Ascending aorta (tissue), 2 donors: ENCODE data around the gene TBX5. TPM values are rescaled to one million over a fixed set of nuclear protein-coding genes. Genes with fewer than 3 reads are reported as not detected.

Source experiments
- DNase-seq, 2 donors: peaks; one replicate each; pipeline ENCODE4 v3.0.0-alpha.2; 2019; ENCODE audit warnings: low spot score in 2 of 2
- H3K27ac ChIP-seq, 2 donors: fragments of 200-600 bp; sonication (generic); one replicate each; pipeline ENCODE4 v1.5.1; 2016 to 2017; ENCODE audit warnings: mild to moderate bottlenecking in 1 of 2
- H3K27me3 ChIP-seq: fragments of 200-600 bp; sonication (generic); one replicate; pipeline ENCODE4 v1.5.1; 2017
- H3K36me3 ChIP-seq, 2 donors: fragments of 200-600 bp; sonication (generic); one replicate each; pipeline ENCODE4 v1.5.1; 2016
- H3K4me1 ChIP-seq, 2 donors: fragments of 200-600 bp; sonication (generic); one replicate each; pipeline ENCODE4 v1.5.1; 2016 to 2017; ENCODE audit warnings: mild to moderate bottlenecking in 1 of 2
- H3K4me3 ChIP-seq, 2 donors: fragments of 200-600 bp; sonication (generic); one replicate each; pipeline ENCODE4 v1.5.1; 2016 to 2017; ENCODE audit warnings: mild to moderate bottlenecking in 1 of 2
- H3K9me3 ChIP-seq, 2 donors: fragments of 200-600 bp; sonication (generic); one replicate each; pipeline ENCODE4 v1.5.1; 2016
- intact Hi-C: fragments of 100-400 bp; cut with DNase I; formaldehyde crosslinking; loops from one replicate; pipeline ENCODE4 v1.15.1; 2023
- total RNA-seq: library from RNA; depleted of rRNA; stranded (reverse); fragments of >200 nt; gene quantifications from one replicate; pipeline ENCODE4 v1.1.0, GENCODE V29; 2016
- TF ChIP-seq, protein P1 (sequence below), 3 experiments: fragments of 200-600 bp in 2 of 3; fragments of 450-650 bp in 1 of 3; sonication (generic) in 2 of 3; IDR thresholded peaks; one replicate each; pipeline ENCODE4 v1.5.1; 2016 to 2019; ENCODE audit warnings: antibody characterized with exemption in 3 of 3, mild to moderate bottlenecking in 1 of 3, moderate library complexity in 1 of 3

The TBX5 gene
- total RNA-seq, 1 donor from 2014 or later, result not detected

DNA sequence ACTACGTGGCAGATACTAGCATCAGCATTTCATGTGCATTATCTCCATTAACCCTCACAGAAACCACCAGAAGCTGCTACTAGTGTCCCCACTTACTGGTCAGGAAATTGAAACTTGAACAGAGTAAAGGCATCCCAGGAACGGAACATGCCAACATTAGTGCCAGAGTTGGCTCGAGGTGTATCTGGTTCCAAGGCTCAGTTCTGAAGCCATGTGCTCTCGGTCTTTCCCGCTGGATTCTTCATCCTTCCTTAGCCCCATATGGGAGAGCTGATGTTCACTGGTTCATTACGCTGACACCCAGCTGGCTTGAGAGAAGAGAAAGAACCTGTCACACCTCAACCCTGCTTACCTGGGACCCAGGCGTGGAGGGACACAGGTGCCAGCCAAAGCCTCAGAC lies 91.5 kb downstream of the TBX5 start:
- Histone ChIP-seq H3K27ac (no peak overlapping the region), H3K4me3 (no peak overlapping the region), H3K36me3 (no peaks in the 10 kb centered on the region), H3K9me3 (no peaks in the 10 kb centered on the region), H3K27me3 (no peaks in the 10 kb centered on the region), H3K4me1 (peaks cover 6 to 31% of the 10 kb centered on the region in 2 donors)
- TF ChIP-seq, protein P1, sequence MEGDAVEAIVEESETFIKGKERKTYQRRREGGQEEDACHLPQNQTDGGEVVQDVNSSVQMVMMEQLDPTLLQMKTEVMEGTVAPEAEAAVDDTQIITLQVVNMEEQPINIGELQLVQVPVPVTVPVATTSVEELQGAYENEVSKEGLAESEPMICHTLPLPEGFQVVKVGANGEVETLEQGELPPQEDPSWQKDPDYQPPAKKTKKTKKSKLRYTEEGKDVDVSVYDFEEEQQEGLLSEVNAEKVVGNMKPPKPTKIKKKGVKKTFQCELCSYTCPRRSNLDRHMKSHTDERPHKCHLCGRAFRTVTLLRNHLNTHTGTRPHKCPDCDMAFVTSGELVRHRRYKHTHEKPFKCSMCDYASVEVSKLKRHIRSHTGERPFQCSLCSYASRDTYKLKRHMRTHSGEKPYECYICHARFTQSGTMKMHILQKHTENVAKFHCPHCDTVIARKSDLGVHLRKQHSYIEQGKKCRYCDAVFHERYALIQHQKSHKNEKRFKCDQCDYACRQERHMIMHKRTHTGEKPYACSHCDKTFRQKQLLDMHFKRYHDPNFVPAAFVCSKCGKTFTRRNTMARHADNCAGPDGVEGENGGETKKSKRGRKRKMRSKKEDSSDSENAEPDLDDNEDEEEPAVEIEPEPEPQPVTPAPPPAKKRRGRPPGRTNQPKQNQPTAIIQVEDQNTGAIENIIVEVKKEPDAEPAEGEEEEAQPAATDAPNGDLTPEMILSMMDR (IDR thresholded peaks at IDR 0.05), result no peak
- no peak for DNase-seq
- intact Hi-C loops, result no loop called here

- TF ChIP-seq, protein P1 (IDR thresholded peaks at IDR 0.05), result peak in 1 of 3 experiments; percentile 18
- Histone ChIP-seq H3K9me3 (no peaks in the 10 kb centered on the region), H3K36me3 (no peaks in the 10 kb centered on the region), H3K27ac (no peak overlapping the region), H3K4me1 (peaks cover 2 to 28% of the 10 kb centered on the region in 2 donors), H3K4me3 (no peak overlapping the region), H3K27me3 (no peaks in the 10 kb centered on the region)
- intact Hi-C loops, result no loop called here
- DNase-seq, result no peak
Observed at GRCh38 chr12:114313910-114314309, 92.0 kb downstream of the TBX5 start.

DNA sequence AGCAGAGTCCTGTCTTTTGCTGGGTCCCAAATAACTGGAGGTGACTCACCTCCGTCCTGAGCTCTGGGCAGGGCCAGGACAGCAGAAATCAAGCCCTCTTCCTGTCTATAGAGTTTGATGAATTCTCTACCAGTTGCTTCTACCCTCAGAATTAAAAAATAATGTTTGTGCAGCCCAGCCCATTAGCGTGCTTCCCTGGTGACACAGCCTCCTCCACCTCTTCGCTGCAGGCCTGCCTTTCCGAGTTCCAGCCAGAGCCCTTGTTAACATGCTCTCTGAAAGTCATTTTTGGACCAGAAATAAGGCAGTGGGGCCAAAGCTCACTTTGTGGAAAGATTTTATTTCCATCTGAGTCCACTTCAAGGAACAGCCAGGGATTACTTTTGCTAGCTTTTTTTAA lies 94.0 kb downstream of the TBX5 start:
- Histone ChIP-seq H3K4me3 (no peak overlapping the region), H3K27ac (peak overlapping the region; percentile 71 to 73)

DNA sequence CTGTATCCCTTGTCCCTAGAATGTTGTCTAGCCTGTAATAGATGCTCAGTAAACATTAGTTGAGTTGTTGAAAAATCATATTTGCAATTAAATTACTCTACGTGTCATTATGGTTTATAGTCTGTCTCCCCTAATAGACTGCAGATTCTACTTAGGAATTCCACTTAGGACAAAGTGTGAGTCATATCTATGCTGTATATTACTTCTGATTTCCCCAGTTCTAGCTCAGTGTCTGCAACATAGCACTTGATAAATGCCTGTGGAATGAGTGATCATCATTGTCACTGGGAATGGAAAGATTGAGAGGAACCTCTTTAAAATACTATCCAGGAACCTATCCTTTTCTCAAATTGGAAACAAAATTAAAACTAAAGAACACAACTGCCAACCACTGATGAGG lies 99.3 kb downstream of the TBX5 start:
- Histone ChIP-seq H3K27me3 (no peaks in the 10 kb centered on the region), H3K9me3 (peaks cover 0 to 6% of the 10 kb centered on the region in 2 donors), H3K4me1 (peaks cover 0 to 6% of the 10 kb centered on the region in 2 donors), H3K36me3 (no peaks in the 10 kb centered on the region), H3K4me3 (no peak overlapping the region), H3K27ac (no peak overlapping the region)
- DNase-seq, result no peak
- TF ChIP-seq, protein P1 (IDR thresholded peaks at IDR 0.05), result no peak
- intact Hi-C loops, result no loop called here

More for the DNA sequence above, 94.0 kb downstream of the TBX5 start:
- Histone ChIP-seq H3K9me3 (no peaks in the 10 kb centered on the region), H3K27me3 (no peaks in the 10 kb centered on the region), H3K36me3 (no peaks in the 10 kb centered on the region), H3K4me1 (peaks cover 2 to 28% of the 10 kb centered on the region in 2 donors)
- peak; percentile 16 to 81 for DNase-seq
- TF ChIP-seq, protein P1 (IDR thresholded peaks at IDR 0.05), result no peak
- intact Hi-C loops, result no loop called here

DNA sequence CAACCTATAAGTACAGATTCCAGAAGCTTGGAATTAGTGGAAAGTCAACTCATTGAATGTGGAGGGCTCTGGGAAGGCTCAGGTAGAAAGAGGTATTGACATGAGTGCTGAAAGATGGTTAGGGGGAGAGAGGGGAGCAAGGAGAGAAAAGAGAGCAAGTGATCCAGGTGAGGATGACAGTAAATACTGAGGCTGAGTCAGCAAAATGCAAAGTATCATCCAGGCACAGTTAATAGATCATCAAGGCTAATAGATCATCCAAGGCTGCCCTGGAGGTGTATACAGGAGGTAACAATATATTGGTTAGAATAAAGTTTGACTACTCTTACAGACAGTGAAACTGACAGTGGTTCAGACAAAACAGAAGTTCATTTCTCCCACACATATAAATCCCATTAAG lies 100.5 kb downstream of the TBX5 start:
- peaks cover 0 to 6% of the 10 kb centered on the region in 2 donors for H3K9me3 ChIP-seq
- H3K4me3 ChIP-seq, result no peak overlapping the region
- H3K27me3 ChIP-seq, result no peaks in the 10 kb centered on the region
- no peaks in the 10 kb centered on the region for H3K4me1 ChIP-seq
- H3K27ac ChIP-seq, result no peak overlapping the region
- DNase-seq, result no peak
- intact Hi-C loops, result no loop called here
- no peaks in the 10 kb centered on the region for H3K36me3 ChIP-seq
- TF ChIP-seq, protein P1 (IDR thresholded peaks at IDR 0.05), result no peak
